Inflammatory macrophage (primary cell): ENCODE results near the gene SAMSN1.
"Not testable (repeated sequence)": the region's sequence is repeated elsewhere in the genome, so short reads cannot be mapped to it uniquely, and the experiment has no call there.

Experiments
- DNase-seq, 2 donors: peaks; one replicate each; pipeline ENCODE4 v3.0.0-alpha.2; 2020 to 2022

The SAMSN1 gene

DNA sequence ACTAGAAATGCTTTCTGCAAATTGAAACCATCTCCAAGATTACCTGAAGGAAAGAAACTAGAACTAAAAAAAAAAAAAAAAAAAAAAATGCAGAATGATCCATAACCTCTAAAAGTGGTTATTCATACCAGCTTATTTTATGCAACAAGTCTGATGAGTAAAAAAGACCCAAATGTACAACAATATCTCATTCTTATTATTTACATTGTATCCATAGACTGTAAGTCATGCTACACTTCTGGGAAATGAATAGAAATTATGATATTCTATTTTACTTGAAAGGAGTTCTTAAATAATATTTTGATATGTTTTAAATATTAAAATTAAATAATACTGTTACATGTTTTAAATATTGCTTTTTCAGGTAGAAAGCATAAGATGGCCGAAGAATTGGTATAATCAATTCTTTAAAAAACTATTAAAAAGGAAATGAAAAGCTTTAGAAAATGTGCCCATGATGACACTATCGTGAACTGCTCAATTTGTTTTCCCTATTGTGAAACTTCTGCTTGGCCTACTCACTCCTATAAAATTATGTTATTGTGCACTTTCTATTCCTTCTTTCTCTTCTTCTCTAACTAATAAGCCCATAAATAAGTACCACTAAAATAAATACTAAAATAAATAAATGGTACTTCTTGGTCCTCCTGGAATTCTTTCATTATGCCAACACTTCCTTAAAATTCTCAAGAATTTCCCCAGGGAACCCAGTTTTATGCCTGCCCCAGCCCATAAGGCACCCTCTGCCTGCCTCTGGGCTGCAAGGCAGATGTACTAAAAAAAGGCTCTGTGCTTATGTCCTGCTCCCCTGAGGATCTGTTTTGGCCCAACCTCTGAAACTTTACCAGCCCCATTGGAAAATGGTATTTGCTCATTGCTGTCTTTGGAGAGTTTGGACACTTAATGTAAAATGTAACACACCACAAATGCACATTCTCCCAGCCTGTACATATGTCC is 18.1 kb downstream of the SAMSN1 start:
- DNase-seq = peak; percentile 52 to 73

DNA sequence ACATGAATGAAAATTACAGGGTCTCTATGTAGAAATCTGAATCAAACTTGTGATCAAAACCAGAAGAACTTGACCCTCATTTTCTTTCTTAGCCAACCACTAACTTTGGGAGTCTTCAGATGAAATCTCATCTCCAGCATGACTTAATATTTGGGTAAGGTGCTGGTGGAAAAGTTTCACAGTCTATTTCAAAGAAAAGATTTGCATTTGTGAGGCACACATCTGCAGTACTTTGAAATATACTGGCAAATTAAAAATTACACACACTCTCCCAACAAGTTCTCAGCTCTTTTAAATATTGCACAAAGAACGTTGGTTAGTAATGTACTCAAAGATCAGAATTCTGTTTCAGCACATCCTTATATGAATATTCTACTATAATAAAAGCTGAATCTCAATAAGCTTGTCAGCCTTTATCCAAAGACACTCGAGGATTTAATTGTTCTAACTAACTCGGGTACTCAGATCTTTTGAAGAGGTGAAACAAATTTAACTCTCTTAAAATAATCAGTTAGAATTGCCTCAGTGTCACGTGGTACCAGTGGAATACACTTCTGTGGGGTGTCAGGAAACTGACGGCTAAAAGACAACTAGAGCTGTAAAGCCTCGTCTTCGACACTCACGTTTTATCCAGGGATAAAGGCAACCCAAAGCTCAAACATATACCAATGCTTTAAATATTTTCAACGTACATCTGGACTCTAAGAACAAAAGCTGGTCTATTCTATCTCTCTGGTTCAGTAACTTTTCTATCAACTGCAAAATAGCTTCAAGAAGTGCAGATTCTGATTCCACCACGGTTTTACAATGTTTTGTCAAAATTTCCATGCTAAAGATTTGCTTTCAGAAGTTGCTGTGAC is 19.0 kb downstream of the SAMSN1 start:
- no peak for DNase-seq

DNA sequence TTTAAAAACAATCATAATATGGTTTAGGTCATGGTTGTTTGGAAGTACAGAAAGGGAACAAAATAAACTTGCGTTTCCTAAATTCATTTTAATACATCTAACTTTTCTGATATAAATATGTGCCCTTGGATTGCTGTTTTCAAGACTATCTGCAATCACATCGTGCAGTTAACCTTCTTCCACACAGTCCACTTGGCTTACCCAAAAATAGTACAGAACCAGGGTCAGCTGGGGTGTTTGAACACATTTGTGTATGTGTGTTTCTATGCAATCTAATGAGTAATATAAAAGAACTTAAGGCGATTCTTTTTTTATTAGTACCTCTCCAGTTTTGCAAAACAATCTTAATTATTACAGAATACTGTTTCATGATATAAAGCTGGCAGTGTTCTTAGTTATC is 19.9 kb downstream of the SAMSN1 start:
- DNase-seq = no peak

DNA sequence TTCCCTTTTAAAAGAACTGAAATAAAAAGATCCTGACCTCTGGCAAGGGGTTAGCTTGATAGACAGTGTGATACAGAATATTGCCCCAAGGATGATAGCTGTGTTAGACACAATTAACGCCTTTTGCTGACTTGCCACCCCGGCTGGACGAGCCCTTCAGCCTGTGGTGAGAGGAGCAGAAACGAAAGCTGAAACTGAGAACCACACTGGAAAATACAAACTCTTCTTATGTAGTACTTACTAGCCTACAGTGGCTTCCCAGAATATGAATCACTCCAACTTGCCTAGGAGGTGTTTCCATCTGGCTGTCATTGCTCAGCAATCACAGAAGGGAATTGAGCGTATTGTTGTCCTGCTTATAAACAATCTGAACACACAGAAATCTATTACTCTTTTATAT is 22.9 kb downstream of the SAMSN1 start:
- peak; percentile 78 for DNase-seq

DNA sequence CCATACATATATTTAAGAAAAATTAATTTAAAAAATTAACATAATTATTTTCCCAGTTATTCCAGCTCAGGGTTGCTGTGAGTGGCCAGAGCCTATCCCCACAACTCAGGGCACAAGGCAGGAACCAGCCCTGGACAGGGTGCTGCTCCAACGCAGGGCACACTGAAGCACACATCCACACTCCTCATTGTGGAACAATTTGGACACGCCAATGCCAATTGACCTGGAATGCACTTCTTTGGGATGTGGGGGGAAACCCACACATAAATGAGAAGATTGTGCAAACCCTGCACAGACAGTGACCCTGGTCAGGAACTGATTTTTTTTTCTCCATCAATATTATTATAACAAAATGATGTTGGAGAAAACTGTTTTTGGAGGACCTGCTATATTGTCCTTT is 23.4 kb downstream of the SAMSN1 start:
- peak; percentile 39 to 59 for DNase-seq

DNA sequence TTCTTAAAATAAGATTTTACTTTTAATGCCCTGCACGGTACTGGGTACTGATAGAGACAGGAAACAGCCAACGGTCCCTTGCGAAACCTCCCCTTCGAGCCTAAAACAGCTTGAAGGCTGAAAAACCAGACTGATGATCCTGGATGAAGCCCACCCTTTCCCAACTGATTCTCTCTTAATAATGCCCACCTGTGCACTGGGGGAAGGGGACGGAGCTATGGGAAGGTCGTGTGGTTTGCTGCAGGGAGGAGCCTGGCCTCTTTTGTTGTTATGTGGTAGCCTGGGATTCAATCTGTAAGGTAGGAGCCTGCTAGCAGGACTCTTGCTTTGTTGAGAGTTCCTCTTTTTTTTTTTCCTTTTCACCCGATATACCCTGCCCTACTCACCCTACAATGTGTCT is 25.6 kb downstream of the SAMSN1 start:
- peak; percentile 52 to 66 for DNase-seq

DNA sequence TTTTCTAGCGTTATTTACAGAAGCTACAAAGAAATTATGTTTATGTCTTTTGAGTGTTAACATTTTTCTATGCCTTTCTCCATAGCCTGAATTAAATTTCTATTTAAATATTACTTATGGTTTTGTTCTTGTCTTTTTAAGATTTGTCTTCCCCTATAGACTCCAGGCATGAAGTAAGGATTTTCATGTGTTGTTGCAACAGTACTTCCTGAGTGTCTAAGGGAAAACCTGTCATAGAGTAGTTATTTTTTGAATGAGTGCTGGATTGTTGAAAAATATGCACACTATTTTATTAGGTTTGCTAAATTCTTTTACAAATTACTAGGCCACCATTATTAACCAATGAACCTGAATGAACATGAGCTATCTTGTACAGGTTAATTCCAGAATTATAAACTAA is 27.1 kb downstream of the SAMSN1 start:
- peak; percentile 16 to 50 for DNase-seq

DNA sequence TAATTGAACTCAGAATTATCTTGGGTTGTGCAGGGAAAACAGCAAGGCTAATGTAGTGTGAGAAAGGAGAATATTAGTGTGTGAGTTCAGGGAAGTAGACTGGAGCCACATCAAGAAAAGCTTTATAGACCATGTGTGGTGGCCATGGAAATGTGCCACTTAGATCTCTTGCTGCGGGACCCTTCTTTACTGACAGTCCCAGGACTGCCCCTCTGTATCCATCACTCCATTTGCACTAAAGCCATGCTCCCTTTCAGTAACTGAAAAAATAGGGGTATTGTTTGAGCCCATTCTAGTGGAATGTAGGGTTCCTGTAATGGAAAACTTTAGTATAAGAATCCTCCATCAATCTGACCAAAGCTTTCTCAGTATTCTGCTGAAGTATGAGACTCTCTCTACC is 32.3 kb downstream of the SAMSN1 start:
- DNase-seq = no peak

DNA sequence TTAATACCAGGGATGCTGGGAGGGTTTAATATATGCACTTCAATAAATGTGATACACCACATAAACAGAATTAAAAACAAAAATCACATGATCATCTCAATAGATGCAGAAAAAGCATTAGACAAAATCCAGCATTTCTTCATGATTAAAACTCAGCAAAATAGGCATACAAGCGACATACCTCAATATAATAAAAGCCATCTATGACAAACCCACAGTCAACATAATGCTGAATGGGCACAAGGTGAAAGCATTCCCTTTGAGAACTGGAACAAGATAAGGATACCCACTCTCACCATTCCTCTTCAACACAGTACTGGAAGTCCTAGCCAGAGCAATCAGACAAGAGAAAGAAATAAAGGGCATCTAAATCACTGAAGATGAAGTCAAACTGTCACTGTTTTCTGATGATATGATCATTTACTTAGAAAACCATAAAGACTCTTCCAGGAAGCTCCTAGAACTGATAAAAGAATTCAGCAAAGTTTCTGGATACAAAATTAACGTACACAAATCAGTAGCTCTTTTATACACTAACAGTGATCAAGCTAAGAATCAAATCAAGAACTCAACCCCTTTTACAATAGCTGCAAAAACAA is 39.2 kb downstream of the SAMSN1 start:
- not testable (repeated sequence) for DNase-seq

DNA sequence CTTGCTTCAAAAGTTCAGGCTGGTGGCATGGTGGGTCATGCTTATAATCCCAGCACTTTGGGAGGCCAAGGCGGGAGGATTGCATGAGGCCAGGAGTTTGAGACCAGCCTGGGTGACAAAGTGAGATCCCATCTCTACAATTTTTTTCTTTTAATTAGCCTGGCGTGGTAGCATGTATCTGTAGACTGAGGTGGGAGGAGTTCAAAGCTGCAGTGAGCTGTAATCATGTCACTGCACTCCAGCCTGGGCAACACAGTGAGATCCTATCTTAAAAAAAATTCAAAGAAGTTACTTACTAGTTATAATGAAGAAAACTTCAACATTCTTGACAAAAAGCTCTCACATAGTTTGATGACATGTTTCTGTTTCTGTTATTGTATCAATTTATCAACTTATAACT is 45.2 kb downstream of the SAMSN1 start:
- DNase-seq = no peak

DNA sequence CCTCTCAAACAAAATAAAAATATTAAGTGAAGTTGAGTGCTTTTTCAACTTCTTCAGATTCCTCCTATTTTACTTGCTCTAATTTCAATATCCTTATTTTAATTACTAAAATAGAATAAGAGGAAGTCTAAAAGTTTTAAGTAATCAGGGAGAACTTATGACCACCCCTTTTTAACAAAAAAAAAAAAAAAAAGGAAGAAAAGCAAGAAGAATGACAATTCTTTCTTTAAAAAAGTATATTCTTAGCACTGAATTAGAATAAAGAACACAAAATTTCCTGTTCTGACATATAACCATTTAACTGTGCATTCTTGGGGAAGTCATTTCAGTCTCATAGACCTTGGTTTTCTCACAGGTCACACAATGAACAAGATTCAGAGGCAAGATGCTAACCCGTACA is 46.8 kb downstream of the SAMSN1 start:
- peak in 1 of 2 donors; percentile 61 for DNase-seq

DNA sequence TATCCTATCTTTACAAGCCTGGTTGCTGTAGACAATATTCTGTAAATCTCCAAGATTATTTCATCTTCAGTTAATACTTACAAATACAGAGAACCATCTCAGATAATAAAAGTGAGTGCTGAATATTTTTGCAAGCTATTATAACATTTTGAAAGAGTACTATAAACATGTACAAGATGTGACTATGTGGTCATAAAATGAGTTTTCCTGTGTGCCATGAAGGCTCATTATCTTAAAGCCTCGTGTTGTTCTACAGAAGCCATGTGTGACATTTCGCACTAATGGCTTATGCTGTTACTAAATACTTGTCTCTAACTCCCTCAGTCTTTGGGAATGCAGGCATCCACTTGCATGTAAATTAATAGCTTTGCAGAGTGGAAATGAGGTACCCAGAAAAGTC is 48.3 kb downstream of the SAMSN1 start:
- no peak for DNase-seq

DNA sequence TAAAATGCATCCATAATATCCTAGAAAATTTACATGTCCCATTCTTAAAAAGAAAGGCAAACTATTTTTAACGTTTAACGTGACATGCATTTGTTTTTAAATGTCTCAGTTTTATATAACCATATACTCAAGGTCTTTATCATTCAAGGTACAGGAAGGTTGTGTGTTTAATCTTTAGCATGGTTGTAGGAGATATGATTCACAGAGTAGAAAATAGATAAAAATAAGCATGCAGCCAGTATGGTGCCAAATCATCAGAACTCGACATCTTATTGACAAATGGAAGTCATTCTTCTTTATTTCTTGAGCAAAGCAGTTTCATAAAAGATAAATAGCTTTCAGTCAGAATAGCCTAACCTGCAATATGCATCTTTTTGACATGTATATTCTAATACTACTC is 51.0 kb downstream of the SAMSN1 start:
- DNase-seq = no peak

DNA sequence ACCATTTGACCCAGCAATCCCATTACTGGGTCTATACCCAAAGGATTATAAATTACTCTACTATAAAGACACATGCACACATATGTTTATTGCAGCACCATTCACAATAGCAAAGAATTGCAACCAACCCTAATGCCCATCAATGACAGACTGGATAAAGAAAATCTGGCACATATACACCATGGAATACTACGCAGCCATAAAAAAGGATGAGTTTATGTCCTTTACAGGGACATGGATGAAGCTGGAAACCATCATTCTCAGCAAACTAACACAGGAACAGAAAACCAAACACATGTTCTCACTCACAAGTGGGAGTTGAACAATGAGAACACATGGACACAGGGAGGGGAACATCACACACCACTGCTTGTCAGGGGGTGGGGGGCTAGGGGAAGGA is 51.9 kb downstream of the SAMSN1 start:
- not testable (repeated sequence) for DNase-seq

DNA sequence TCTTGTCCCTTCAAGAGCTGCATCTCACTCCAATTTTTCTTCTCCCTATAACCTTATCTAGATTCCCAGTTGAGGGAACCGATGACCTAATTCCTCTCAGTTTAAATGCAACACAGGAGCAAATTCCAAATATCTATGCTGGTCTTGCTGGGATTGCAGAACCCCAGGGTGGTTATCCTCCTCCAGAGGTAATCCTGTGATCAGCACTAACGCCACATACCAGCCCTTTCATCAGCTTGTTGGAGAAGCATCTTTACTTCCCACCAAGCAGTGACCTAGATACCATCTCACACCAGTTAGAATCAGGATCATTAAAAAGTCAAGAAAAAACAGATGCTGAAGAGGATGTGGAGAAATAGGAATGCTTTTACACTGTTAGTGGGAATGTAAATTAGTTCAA is 52.4 kb downstream of the SAMSN1 start:
- no peak for DNase-seq

DNA sequence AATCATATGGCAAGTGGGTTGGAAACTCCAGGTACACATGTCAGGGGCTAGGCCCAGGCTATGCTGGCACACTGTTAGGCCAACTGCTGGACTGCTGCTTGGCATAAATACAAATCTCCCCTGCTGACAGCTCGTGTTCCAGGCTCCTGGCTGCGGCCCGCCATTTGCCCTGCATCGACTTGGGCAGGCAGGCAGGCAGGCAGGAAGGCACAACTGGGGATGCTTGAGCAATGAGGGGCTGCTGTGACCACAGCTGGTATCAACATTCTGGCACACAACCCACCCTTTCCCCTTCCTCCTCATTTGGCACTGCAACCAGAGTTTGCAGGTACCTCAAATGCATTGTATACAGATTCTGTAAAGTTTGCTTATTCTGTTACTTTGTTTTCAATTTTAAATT is 53.2 kb downstream of the SAMSN1 start:
- DNase-seq = no peak

DNA sequence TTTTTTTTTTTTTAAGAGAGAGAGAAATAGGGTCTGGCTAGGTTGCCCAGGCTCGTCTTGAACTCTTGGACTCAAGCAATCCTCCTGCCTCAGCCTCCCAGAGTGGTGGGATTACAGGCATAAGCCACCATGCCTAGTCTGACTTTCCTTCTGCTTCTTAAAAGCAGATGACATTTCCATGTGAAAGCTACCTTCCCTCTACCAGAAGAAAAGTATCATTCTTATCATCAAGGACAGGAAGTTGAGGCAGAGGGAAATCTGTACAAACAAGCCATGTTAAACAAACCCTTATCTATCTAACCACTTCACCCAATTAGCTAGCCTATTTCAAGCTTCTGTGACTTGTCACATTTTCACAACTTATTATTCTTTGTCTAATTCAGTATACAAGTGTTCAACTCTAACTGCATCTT is 54.8 kb downstream of the SAMSN1 start:
- DNase-seq = no peak

DNA sequence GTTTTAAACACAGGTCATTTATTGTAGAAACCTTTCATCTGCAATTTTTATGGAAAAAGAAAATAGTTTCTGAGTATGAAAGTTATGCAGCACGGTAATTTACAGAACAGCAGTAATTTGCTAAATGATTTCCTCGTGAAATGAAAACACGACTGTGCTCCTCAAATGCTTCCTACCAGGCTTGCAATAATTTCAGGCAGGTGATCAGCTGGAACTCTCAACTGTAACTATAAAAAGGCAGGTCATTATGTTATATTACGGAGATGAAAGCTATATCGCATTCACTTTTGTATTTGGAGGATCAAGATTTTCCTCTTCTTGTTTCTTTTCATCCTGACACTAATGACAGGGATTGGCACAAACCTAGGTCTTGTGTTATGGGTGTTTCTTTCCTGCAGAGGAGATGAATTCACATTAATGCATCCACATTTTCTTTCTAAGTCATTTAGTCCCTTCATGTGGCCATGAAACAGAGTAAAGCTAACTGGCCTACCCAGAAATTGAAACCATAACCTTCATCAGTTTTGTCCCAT is 57.4 kb downstream of the SAMSN1 start:
- no peak for DNase-seq

DNA sequence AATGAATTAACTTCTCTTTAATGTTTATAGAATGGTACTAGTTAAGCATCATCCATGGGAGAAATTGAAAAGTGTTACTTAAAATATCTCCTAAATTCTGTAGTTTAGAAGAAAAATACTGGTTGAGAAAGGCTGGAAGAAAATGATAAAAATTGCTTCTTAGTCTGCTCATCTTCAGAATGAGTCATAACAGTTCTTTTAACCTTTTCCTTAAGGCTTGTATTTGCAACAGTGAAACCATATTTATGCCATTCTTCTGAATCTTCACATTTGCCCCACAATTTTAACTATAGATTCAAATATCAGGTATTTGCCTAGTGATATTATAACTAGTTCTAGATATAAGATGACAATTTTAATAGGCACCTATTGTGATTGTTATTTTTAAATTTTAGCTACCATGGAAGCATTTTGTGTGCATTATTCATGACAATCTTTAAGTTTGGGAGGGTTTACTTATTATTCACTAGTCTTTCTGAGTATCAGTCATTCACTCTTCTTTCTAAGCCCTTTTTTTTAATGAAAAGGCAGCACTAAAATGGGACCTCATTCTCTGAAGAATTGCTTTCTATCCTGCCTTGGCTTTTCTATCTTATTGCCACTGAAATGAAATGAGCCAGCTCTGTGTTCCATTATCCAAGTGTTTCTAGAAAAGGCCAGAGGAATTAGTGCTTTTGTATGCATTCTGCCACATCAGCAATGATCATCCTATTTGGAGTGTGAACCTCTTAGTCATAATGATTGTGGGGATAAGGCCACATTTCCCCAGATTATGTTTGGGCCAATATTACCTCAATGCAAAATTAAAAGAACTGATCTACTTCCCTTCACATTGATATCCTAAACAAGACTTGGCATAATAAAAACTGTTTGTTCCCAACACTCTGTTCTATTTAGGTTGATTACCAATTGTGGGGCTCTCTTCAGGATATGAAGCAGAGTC is 58.4 kb downstream of the SAMSN1 start:
- DNase-seq = no peak

DNA sequence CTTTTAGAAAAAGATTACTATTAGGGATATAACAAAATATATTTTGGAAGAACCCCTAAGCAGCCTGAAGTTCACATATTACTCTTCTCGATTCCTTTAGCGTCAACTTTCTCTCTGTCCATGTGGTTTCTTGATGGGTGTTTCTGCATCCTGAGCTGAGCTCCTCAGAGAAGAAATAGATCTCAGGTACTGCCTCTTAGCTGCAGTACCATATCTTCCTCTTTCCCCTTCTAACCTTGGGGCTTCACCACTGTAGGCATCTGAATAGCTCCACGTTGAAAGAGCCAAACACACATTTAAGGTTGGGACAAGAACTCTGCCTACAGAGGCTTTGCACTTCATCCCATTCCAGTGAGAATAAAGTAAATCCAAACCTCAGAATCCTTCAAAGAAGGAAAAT is 59.2 kb downstream of the SAMSN1 start:
- DNase-seq = no peak

DNA sequence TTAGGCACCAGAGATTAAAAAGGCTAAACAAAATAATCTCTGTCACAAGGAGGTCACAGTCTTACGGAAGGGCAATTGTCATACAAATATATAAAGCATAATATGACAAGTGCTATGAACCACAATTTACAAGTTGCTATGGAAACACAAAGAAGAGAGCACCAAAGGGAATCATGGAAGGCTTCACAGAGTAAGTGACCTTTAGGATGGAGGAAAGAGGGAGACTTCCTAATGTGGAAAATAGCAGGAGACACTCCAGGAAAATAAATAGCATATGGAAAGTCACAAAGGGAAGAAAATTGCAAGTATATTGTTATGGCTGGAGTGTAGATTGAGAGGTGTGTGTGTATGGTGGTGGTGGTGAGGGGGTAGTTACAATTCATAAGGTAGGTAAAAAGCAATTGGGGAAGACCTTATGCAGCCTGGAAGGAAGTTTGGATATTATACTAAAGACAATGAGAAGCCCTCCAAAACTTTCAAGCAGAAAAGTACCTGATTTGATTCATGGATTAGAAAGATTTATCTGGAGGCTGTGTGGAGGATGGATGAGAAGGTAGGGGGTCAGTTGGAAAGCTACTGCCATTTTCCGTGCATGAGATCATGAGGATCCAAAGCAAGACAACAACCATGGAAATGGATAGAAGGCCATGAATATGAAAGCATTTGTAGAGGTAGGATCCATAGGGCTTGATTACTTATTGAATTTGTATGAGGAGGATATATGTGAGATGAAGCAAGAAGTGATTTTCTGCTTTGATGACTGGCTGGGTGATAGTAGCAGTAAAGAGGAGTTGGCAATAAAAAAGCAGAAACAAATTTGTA is 61.7 kb downstream of the SAMSN1 start:
- no peak for DNase-seq
